HG03095 (cell line): ENCODE data around the gene POU4F3.

Experiments used
- ATAC-seq: cut with Tn5 transposase; IDR thresholded peaks from one replicate; pipeline ENCODE4 v1.9.1; 2021; ENCODE audit warnings: moderate library complexity; ENCODE audit not compliant: unreplicated experiment

Gene POU4F3

DNA sequence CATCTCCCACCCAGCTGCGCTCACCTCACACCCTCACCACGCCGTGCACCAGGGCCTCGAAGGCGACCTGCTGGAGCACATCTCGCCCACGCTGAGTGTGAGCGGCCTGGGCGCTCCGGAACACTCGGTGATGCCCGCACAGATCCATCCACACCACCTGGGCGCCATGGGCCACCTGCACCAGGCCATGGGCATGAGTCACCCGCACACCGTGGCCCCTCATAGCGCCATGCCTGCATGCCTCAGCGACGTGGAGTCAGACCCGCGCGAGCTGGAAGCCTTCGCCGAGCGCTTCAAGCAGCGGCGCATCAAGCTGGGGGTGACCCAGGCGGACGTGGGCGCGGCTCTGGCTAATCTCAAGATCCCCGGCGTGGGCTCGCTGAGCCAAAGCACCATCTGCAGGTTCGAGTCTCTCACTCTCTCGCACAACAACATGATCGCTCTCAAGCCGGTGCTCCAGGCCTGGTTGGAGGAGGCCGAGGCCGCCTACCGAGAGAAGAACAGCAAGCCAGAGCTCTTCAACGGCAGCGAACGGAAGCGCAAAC lies 1.1 kb downstream of the POU4F3 start:
- ATAC-seq, result no peak

DNA sequence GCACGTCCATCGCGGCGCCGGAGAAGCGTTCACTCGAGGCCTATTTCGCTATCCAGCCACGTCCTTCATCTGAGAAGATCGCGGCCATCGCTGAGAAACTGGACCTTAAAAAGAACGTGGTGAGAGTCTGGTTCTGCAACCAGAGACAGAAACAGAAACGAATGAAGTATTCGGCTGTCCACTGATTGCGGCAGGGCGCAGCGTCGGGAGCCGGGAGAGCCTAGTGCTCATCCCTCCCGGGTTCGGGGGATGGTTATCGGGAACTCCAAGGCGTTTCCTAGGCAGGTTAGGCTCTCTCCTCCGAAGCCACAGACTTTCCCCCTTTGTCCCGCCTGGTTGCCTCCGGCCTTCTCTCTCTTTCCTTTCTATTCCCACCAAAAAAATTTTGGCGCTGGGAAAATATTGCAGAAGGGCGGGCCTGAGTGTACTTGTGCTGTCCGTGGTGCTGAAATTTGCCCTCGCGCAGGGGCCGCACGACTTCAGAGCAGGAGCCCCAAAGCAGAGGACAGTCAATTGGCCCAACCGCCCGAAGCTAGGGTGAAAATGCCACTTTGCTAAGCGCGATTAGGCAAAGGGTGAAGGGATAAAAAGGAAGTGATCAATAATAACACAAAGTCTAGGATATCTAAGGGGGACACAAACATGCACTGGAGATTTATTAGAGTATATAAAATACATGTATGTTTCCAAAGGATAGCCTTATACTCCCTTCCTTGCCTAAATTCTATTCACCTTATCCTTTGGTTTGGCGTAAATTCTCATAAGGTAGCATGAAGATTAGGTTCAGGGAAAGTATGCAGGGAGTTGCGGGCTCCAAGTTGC lies 1.8 kb downstream of the POU4F3 start:
- ATAC-seq, result no peak

DNA sequence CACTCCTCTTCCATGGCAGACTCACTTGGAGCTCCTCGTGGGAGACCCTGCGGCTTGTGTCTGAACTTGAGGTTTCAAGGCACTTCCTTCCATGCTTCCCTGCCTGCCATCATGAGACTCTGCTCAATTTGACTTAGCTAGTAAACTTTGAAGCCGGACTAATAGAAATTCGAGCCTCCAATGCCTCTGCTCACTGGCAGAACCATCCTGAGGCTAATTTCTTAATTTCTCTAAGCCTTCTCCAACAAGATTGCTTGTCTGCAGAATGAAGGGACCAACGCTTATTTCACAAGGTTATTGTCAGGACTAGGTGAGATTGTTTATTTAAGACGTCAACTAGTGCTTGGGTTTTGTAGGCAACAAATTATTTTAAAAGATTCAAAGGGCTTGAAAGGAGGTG lies 3.2 kb downstream of the POU4F3 start:
- no peak for ATAC-seq

DNA sequence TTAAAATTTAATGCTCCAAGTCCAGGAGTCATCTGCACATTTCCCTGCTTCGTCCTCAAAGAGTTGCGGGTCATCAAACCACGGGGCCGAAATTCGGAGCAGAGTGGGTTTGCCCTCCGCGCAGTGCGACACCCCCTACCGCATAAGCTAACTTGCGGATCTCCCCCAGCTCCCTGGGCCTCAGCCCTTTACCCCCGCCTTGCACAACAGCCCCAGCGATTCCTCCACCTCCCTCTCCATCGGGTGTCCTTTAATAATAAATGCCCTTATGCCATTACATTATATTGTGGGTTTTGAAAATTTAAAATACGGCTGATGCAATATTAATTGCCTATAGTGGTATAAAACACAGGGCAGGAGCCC lies 3.9 kb downstream of the POU4F3 start:
- no peak for ATAC-seq

DNA sequence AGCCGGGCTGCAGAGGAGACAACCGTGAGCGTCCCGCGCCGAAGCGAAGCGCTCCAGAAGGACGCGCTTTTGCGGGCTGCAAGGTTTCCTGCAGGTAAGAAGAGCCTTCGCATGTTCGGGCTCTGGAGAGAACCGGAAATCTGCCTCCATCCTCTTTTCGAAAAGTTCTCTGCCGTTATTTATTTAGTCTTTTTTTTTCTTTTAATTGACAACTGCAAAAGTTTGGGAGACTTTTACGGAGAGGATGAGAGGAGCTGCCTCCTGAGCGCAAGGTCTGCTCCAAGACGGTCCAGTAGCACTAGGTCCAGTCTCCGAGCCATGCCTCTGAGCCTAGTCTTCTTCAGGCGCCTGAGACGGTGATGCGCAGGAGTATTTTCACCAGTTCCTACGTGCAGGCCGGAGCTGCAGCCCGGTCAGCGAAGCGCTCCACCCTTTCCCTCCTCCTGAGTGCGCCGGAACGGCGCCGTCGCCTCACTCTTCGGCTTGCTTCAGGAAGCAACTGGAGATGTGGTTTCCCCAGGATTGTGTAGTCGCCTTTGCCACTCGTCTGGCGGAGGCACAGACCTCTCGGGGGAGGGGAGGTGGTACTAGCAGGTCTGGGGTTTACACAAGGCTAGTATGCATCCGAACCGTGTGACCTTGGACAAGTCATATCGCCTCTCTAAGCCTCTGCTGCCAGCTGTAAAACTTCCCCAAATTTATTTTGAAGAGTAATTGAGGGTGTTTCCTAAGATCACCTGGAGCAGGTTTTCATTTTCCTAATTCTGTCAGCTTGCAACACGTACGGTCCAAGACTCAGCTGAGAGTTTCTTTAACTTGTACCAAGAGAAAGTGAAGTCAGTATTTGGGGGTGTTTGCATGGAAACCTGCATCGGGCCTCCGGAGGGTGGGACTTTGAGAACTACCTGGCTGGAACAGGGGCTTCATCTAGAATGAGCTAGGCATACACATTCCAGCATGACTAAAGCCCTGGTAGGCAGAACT lies 4.5 kb downstream of the POU4F3 start:
- no peak for ATAC-seq

DNA sequence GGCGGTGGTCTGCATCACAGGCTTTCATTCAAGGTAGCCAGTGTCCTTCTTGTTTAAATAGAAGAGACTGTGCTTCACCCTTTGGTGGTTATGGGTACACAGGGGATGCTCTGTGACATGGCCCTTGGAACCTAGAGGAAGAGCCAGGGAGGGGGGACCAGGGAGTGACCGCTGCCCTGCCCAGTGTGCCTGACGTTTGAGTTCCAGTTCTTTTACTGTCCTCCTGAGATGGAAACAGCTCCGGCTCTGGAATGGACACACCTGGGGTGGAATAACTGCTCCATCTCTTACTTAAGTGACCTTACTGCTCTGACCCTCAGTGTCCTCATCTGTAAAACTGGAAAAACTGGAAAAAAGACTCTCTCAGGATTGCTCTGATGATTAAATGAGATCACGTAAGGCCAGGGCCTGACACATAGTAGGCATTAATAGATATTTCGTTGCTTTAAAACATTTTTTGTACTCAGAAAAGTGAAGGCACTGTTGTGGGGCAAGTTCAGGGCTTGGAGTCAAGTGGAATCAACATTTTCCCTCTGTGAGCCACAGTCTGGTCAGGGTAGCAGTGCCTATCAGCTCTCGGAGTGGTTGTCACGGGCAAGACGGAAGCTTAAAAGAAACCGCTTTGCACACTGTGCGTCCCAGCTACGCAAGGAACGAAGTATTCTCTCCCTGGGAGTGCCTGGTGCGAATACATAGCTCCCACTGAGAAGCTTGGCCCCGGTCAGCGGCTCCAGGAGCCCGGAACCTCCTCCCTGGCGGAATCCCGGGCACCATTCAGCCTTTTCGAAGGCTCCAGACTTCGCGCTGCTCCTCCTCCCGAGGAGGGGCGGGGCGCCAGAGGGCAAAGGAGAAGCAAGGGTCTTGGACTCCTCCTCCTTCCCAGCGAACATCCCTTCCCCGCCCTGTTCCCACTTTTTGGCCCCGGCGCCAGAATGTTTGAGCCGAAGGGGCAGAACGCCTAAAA lies 5.8 kb downstream of the POU4F3 start:
- no peak for ATAC-seq

DNA sequence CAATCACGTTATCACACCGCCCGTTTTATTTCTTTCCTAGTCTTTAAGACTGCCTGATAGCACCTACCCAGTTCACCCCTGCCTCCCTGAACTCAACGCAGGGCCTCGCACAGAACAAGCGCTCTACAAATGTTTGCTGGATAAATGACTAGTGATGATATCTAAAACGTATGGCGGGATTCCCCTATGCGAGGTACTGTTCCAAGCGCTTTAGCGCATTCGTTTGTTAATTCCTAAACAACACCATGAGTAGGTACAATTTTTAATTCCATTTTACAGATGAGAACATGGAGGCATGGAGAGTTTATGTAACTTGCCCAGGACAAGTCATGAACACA lies 6.6 kb downstream of the POU4F3 start:
- ATAC-seq, result no peak

DNA sequence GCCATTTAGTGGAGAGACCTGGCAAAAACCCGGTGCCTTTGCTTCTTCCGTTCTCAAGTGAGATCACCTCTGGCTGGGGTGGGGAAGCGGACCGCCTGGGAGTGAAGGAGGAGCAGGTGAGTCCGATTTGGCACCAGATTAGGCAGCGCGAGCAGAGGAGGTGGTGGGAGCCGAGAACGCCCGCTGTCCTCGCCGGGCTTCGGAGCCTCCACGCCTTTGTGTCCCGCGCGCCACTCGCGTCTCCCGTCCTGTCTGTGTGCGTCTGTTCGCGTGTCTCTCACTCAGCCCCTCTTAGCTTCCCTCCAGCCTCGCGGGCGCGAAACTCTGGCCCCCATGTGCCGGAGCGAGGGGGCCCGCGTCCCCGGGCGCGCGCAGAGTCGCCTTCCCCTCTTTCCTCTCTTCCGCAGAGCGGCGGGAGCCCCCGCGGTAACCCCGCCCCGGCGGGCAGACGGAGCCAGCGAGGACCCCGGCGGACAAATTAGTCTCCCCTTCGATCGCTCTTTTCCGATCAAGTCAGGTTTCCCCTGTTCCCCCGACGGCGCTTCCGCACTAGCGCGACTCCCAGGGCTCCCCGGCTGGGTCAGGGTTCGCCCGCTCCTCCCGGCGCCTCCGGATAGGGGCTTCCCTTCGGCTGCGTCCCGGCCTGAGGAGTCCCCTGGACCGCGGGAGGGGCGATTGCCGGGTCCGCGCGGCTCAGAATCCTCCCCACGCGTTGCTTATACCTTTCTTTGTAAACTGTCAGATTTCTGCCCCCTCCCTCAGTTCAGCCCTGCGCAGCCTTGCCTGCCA lies 7.1 kb downstream of the POU4F3 start:
- ATAC-seq, result no peak

DNA sequence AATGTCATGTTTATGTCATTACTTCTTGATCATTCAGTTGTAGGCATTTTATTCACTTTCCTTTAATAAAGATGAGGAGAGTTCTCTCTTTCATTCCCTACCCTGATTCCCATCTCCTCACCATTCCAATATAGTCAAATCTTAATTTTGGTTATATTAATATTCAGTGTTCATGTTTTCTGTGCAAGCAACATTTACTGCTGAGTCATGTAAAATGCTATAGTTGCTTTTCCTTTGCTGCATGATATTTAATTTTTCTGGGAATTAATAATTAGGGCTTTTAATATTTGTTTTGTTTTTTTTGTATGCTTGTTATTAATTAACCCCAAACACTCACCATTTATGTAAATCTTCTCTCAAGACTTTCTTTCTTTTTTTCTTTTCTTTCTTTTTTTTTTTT lies 18.5 kb downstream of the POU4F3 start:
- no peak for ATAC-seq

DNA sequence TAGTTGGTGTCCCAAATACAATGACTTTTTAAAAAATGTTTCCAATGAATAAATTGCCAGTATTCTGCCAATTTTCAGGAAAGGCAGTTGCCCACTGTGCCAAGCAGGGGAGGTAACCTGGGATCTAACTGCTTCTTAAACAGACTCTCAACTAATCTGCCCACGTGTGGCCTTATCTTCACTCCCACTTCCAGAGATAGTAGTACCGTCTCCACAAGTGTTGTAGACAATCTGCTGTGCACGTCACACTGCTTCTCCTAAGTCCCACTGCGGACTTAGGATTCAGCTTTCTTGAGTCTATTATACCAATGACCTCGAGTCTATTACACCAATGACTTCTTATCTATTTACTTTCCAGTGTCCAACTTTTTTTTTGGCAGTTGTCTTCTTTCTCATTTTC lies 21.2 kb downstream of the POU4F3 start:
- no peak for ATAC-seq

DNA sequence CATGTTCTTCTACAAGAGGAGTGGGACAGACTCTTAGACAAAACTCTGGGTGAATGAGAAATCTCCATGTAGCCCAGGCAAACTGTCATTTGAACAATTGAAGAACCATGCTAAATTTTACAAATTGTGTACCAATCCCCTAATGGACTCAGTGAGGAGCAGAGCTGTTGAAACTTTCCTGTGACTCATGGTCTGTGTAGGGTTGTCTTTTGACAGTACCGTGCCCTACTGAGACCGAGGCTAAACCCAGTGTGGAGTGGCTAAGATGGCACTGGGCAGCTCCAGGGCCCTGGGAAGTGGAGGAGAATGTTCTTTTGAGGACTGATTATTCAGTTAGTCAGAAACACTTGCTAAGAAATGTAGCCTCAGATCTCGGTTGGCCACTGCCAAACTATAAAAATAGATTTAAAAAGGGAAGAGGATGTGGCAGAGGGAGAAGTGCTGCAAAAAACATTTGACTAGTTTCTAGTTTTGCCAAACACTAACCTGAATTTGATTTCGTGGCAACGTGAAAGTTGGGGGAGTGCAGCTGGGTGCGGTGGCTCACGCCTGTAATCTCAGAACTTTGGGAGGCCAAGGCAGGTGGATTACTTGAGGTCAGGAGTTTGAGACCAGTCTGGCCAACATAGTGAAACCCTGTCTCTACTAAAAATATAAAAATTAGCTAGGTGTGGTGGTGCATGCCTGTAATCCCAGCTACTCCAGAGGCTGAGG lies 24.7 kb downstream of the POU4F3 start:
- ATAC-seq, result no peak

DNA sequence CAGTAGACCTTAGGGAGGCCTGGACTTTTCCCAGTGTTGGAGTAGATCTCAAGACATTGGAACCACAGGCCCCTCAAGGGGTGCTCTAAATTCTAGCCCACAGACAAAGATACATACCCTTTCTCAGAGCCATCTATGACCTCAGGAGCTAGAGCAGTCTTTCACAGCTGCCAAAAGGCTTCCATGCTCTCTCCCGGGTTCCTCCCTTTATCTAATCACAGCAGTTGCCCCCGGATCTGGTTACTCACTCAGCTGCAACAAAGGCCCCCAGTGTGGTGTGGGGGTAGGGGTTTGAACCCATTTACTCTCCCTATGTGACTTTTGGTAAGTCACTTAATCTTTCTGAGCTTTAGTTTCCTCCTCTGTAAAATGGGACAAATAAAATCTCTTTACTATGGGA lies 27.0 kb downstream of the POU4F3 start:
- ATAC-seq, result no peak

DNA sequence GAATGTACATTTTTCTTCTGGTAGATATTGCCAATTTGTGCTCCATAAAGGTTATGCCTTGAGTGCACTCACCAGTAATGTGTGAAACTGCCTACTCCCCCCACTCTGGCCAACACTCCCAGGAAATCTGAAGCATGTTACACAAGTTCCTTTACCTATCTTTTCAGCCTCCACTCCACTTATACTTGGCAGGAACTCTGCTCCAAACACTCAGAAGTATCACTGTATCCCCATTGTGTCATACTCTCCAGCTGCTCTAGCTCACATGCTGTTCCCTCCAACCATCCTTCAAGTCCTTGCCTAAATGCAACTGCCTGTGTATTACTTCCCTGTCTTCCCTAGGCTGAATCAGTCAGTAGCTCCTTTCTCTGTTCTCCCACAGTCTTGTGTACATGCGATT lies 28.3 kb downstream of the POU4F3 start:
- ATAC-seq, result no peak

DNA sequence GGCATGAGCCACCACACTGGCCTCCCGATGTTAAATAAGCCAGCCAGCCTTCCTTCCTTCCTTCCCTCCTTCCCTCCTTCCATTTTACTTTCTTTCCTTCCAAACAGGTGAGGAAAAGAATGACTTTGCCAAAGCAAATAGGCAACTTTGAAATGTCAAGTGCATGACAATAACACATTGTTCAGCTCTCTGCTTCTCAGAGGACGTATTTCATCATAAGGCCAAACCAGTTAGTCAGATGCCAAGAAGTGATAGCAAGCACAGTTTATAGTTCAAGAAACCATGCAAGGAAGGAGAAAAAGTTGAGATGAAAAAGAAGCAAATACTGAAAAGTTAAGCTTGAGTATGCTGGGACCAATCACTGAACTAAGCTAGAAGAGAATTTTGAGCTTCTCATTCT lies 29.5 kb downstream of the POU4F3 start:
- no peak for ATAC-seq

DNA sequence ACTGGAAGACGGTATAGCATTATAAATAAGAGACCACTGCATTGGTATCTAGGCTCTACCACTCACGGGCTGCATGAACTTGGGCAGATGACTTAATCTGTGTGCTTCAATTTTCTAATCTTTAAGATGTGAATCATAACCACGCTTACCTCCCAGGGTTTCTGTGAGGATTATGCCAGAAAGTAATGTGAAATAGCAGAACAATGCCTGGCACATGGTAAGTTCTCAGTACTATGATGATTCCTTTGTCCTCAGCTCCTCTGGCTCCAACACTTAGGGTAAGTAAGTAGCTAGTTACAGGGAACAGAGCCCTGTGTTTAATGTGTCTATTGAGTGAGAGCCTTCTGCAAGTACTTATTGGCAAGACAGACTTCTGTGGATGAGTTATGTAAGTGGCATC lies 31.1 kb downstream of the POU4F3 start:
- no peak for ATAC-seq

DNA sequence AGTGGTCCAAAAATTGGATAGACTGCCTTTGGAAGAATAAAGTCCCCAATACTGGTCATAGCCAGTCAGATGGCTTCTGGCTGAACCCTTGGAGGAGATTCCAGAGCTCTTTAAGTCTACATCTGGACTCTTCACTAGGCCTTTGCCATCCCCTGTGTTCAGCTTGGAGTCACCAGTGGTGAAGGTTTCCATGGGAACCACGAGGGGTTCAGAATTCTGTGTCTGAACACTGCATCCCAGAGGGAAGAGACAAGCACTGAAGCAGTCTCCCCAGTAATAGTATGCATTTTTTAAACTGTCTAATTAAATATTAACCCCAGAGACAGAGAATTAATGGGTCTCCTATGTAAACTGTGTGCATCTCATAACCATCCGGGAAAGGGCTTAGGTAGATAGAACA lies 38.2 kb downstream of the POU4F3 start:
- no peak for ATAC-seq

DNA sequence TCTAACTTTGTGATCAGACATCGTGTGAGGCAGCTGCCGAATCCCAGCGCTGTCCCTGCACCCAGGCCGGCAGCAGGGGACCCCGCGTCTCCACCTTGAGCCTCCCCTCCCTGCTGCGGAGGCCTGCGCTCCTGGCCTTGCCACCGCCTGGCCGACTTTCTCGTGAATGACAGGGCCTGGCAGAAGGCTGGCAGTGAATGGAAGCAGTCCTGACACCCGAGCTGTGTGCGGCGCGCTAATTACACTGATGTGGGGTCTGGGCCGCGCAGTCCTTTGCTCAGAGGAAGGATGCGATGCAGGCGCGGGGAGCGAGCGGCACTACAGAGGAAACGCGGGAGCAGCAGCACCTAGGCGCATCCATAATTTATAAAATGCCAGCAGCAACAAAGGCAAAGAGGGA lies 40.3 kb downstream of the POU4F3 start:
- ATAC-seq, result no peak

DNA sequence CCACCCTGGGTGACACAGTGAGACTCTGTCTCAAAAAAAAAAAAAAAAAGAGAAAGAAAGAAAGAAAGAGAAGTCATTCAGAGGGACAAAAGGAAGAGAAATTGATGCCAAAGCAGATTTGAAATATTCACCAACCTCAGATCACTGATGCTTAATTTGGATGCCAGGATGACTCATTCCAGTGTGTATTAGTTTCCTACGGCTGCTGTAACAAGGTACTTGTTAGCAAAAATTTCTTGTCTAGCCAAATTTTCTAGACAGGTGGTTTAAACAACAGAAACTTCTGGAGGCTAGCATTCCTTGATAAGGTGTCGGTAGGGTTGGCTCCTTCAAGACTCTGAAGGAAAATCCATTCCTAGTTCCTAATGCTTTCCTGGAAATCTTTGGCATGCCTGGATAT lies 42.1 kb downstream of the POU4F3 start:
- no peak for ATAC-seq

DNA sequence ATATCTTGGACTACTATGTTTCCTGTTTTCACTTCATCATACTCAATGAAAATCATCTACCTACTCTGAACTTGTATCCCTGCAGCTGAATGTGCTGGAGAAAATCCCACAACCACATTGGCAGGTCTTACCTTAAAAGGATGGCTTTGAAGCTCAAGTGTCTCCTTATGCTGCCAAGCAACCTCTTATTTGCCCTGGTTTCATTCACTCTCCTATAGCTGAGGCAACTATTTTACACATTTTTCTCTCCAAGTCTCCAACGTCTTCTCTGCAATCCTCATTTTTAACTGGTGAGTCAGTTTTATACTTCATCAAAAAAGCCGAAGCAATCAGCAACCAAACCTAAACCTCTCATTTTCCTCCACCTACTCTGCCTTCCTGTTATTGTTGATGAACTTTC lies 49.7 kb downstream of the POU4F3 start:
- no peak for ATAC-seq
